ENCODE results near the gene OR2AG1. TPM values are rescaled to one million over a fixed set of nuclear protein-coding genes. Genes with fewer than 3 reads are reported as not detected.

OR2AG1 gene
- total RNA-seq, 2 donors from 2014 or later, result not detected

Other genes starting within 250 kb of the OR2AG1 start
- 10 to 100 TPM; 16.6 to 17.6 TPM for gene RRP8, start 179.4 kb upstream of the OR2AG1 start, total RNA-seq
- 100 to 1,000 TPM; 340 to 384 TPM for gene ILK, start 179.2 kb upstream of the OR2AG1 start, total RNA-seq
- gene TAF10, start 170.8 kb upstream of the OR2AG1 start, total RNA-seq, result 100 to 1,000 TPM in 1 of 2 donors, 10 to 100 TPM in 1; 85.9 to 107 TPM
- 100 to 1,000 TPM in 1 of 2 donors, 10 to 100 TPM in 1; 80.9 to 137 TPM for gene TPP1, start 163.6 kb upstream of the OR2AG1 start, total RNA-seq
- gene DCHS1, start 127.2 kb upstream of the OR2AG1 start, total RNA-seq, result 10 to 100 TPM; 28.9 to 42.3 TPM
- 10 to 100 TPM; 25.6 to 28.2 TPM for gene MRPL17, start 99.7 kb upstream of the OR2AG1 start, total RNA-seq
- under 1 TPM in 1 of 2 donors, not detected in 1; 0.10 TPM for gene OR2AG2, start 11.0 kb upstream of the OR2AG1 start, total RNA-seq
- under 1 TPM in 1 of 2 donors, not detected in 1; 0.33 TPM for gene OR6A2, start 16.7 kb downstream of the OR2AG1 start, total RNA-seq
- gene OR10A5, start 62.7 kb downstream of the OR2AG1 start, total RNA-seq, result not detected
- not detected for gene OR10A2, start 80.0 kb downstream of the OR2AG1 start, total RNA-seq
- gene OR10A4, start 93.6 kb downstream of the OR2AG1 start, total RNA-seq, result not detected
- not detected for gene OR2D2, start 109.5 kb downstream of the OR2AG1 start, total RNA-seq
- gene OR2D3, start 138.0 kb downstream of the OR2AG1 start, total RNA-seq, result not detected
- gene ZNF215, start 143.4 kb downstream of the OR2AG1 start, total RNA-seq, result 1 to 10 TPM; 1.3 to 1.5 TPM
- gene ZNF214, start 237.3 kb downstream of the OR2AG1 start, total RNA-seq, result 1 to 10 TPM; 1.0 to 1.8 TPM
- not detected for gene NLRP14, start 237.5 kb downstream of the OR2AG1 start, total RNA-seq

Data from posterior vena cava (tissue), 2 donors.